GM21367 (cell line): ENCODE data around the gene IL10.
A peak's percentile ranks its signal among the peaks of the same experiment; 100 is the strongest.
"Not testable (repeated sequence)": the region's sequence is repeated elsewhere in the genome, so short reads cannot be mapped to it uniquely, and the experiment has no call there.

Experiments used
- ATAC-seq: cut with Tn5 transposase; IDR thresholded peaks from one replicate; pipeline ENCODE4 v1.9.1; 2021; ENCODE audit not compliant: unreplicated experiment

The IL10 gene

GRCh38 chr1:206768472-206769303, 3.6 kb downstream of the IL10 start:
- ATAC-seq, result peak; percentile 0

- ATAC-seq, result peak; percentile 34
Observed at GRCh38 chr1:206766251-206766856, 5.9 kb downstream of the IL10 start.

GRCh38 chr1:206765771-206766170, 6.5 kb downstream of the IL10 start:
- ATAC-seq, result not testable (repeated sequence)

GRCh38 chr1:206762741-206763364, 9.4 kb downstream of the IL10 start:
- ATAC-seq, result not testable (repeated sequence)

GRCh38 chr1:206761159-206761768, 11.0 kb downstream of the IL10 start:
- ATAC-seq, result no peak

DNA sequence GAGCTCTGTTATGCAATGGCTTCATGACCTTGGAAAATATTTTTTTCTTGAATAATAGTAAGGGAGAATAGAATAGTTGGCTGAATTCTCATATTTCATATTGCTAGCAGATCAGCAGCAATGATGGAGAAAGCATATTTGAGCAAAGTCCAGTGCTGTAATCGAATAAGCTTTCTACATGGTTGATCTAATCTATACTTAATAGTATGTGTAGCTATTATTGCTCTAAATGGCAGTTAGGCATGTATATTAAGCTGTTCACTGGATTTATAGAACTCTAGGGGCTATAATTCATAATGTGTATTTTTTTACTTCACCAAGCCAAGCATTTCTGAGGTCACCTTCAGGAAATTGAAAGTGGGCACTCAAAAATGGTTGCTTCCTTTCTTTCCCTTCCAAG, 11.7 kb downstream of the IL10 start:
- no peak for ATAC-seq

DNA sequence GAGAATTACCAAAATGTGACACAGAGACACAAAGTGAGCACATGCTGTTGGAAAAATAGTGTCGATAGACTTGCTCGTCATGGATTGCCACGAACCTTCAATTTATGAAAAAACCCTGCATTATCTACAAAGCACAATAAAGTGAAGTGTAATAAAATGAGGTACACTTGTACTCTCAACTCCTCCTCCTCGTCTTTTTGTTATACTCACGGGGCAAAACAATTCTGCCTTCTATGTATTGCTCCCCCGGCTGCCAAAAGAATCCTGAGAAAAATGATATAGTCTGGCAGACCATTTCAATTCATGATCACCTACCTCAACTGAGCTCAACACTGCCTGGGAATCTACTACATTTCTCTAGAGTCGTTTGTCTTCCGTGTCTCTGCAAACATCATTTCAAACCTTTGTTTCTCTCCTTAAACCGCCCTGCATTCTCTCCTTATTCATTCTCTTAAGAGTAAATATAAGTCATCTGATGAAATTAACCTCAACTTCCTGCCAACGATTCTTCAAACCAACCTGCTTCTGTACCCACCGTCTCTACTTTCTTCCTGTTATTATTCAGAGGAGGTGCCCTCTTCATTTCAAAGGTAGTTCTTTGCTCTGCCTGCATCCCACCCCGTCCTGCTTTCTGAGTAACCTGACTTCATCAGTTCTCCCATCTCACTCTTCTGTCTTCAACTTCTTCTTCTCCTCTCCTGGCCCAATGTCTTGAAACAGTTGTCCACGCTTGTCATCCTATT, 14.6 kb downstream of the IL10 start:
- ATAC-seq, result no peak

GRCh38 chr1:206754011-206754410, 18.3 kb downstream of the IL10 start:
- ATAC-seq, result no peak

- ATAC-seq, result no peak
Observed at GRCh38 chr1:206753141-206753540, 19.2 kb downstream of the IL10 start.

DNA sequence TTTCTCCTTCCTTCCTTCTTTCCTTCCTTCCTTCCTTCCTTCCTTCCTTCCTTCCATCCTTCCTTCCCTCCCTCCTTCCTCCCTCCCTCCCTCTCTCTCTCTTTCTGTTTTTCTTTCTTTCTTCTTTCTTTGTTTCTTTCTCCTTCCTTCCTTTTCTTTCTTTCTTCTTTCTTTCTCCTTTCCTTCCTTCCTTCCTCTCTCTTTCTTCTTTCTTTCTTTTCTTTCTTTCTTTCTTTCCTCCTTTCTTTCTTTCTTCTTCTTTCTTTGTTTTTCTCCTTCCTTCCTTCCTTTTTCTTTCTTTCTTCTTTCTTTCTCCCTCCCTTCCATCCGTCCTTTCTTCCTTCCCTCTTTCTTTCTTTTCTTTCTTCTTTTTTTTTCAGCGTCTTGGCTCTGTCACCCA, 19.8 kb downstream of the IL10 start:
- no peak for ATAC-seq

GRCh38 chr1:206751891-206752290, 20.4 kb downstream of the IL10 start:
- no peak for ATAC-seq

DNA sequence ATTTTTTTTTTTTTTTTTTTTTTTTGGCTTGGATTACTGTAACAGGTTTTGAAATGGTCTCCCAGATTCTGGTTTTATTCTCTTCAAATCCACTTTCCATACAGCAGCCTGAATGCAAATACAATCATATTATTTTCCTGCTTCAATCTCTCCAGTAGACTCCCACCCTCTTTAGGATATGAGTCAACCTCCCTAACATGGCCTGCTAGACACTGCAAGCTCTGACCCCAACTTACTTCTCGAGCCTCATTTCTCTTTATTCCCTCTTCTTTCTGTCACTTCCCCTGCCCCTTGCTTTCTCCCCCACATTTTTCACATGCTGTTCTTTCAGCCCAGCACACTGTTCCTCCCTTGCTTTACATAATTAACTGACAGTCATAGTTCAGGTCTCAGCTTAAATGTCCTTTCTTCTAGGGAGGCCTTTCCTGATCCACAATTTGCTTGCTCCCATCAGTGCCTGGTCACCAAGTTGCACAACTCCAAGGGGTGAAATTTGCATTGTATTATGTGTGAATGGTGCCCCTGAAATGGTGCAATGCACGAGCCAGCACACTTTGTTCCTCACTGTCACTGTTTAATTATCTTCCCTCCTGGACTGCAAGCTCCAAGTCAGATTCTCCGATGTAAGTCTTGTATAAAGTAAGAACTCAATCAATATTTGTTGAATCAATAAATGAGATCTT, 23.8 kb downstream of the IL10 start:
- no peak for ATAC-seq

DNA sequence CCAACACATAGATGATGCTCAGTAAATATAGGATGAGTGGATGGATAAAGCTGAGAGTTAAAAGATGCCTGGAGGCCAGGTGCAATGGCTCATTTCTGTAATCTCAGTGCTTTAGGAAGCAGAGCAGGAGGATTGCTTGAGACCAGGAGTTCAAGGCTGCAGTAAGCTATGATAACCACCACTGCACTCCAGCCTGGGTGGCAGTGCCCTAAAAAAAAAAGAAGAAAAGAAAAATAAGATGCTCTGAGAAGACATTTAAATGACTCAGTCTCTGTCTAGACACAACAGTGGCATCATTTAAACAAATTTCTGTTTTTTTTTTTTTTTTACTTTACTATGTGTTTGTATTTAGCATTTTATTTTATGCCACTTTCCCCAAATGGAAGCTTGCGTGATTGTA, 27.0 kb downstream of the IL10 start:
- no peak for ATAC-seq

DNA sequence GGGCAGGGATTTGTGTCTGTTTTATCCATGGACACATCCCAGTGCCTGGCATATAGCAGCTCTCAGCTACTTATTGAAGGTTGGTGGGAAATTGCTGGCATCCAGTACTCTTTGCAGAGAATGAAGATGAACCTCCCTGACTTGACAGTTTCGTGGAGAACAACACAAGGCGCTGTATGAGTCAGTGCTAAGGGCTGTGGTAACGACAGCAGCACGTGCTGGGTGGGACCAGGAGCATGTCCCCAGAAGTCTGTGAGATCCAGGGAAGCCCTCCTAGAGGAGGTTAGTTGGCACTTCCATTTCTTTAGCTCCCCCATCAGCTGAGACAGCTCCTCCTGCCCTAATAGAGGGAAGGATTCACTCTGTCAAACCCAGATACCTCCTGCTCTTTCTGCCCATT, 27.6 kb downstream of the IL10 start:
- ATAC-seq, result no peak

DNA sequence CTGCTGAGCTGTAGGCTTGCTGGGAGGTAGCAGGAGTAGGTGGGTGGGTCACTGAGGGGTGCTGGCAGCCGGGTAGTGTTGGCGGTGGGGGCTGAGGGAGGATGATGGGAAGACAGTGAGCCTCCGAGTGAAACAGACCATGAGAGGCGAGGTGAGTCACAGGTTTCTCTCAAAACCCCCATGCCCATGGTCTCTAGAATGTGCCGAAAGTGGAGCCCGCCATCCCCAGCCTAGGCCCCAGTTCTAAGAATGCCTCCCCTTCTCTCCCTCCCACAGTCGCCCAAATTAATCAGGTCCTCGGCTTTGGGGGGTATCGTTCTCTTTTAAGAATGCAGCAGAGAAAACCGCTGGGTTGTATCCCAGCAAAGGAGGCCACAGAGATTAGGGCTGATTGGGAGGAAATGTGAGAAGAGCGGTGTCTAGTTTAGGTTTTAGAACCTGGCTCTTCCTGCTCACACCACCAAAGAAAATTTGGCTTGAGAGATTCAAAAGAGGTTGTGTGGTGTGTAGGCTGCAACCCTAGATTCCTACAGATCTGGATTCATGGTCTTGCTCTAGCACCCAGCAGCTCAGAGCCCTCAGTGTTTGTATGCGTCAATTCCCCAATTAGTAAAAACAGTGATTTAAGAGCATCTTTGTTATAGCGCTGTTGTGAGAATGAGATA, 29.4 kb downstream of the IL10 start:
- no peak for ATAC-seq

- ATAC-seq, result no peak
Observed at GRCh38 chr1:206741142-206741701, 31.1 kb downstream of the IL10 start.

- ATAC-seq, result peak; percentile 74
Observed at GRCh38 chr1:206739411-206740076, 32.8 kb downstream of the IL10 start.

- no peak for ATAC-seq
Observed at GRCh38 chr1:206738370-206739366, 33.6 kb downstream of the IL10 start.
